ENCODE data around the gene ATP5F1D. TPM values are rescaled to one million over a fixed set of nuclear protein-coding genes. Genes with fewer than 3 reads are reported as not detected.
"Not testable (repeated sequence)": the region's sequence is repeated elsewhere in the genome, so short reads cannot be mapped to it uniquely, and the experiment has no call there.

Gene ATP5F1D
- total RNA-seq, 1 donor from 2014 or later, result 167 TPM

DNA sequence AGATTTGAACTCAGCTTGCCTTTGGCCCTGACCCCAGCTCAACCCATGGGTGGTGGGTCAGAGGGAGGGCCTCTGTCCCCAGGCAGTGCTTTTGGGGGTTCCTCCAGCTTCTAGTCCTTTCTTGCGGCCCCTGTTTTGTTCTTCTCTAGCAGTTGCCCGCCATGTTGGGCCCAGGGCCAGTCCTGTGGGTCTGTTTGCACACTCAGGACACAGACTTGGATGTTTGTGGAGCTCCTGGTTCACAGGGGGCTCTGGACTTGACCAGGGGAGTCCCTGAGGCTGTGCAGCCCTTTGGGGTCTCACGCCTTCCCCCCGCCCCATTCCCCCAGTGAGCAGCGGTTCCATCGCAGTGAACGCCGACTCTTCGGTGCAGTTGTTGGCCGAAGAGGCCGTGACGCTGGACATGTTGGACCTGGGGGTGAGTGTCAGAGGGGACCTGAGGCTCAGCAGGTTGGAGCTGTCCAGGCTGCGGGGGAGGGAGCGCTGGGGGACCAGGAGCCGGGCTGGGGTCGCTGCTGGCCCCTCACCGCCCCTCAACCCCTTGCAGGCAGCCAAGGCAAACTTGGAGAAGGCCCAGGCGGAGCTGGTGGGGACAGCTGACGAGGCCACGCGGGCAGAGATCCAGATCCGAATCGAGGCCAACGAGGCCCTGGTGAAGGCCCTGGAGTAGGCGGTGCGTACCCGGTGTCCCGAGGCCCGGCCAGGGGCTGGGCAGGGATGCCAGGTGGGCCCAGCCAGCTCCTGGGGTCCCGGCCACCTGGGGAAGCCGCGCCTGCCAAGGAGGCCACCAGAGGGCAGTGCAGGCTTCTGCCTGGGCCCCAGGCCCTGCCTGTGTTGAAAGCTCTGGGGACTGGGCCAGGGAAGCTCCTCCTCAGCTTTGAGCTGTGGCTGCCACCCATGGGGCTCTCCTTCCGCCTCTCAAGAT, 2.5 kb downstream of the ATP5F1D start:
- TF ChIP-seq, protein P1, sequence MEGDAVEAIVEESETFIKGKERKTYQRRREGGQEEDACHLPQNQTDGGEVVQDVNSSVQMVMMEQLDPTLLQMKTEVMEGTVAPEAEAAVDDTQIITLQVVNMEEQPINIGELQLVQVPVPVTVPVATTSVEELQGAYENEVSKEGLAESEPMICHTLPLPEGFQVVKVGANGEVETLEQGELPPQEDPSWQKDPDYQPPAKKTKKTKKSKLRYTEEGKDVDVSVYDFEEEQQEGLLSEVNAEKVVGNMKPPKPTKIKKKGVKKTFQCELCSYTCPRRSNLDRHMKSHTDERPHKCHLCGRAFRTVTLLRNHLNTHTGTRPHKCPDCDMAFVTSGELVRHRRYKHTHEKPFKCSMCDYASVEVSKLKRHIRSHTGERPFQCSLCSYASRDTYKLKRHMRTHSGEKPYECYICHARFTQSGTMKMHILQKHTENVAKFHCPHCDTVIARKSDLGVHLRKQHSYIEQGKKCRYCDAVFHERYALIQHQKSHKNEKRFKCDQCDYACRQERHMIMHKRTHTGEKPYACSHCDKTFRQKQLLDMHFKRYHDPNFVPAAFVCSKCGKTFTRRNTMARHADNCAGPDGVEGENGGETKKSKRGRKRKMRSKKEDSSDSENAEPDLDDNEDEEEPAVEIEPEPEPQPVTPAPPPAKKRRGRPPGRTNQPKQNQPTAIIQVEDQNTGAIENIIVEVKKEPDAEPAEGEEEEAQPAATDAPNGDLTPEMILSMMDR (IDR thresholded peaks at IDR 0.05), result peak; percentile 92
- Mint-ChIP-seq H3K4me1 (ENCODE audit: unreplicated experiment) (peaks cover 38% of the 10 kb centered on the region), H3K27me3 (ENCODE audit: unreplicated experiment) (no peaks in the 10 kb centered on the region), H3K4me3 (ENCODE audit: unreplicated experiment) (peak overlapping the region; percentile 60), H3K9me3 (ENCODE audit: unreplicated experiment) (no peaks in the 10 kb centered on the region), H3K36me3 (ENCODE audit: unreplicated experiment) (no peaks in the 10 kb centered on the region), H3K27ac (ENCODE audit: unreplicated experiment) (peak overlapping the region; percentile 85)
- peak; percentile 94 for DNase-seq (ENCODE audit: extremely low spot score, unreplicated experiment)

DNA sequence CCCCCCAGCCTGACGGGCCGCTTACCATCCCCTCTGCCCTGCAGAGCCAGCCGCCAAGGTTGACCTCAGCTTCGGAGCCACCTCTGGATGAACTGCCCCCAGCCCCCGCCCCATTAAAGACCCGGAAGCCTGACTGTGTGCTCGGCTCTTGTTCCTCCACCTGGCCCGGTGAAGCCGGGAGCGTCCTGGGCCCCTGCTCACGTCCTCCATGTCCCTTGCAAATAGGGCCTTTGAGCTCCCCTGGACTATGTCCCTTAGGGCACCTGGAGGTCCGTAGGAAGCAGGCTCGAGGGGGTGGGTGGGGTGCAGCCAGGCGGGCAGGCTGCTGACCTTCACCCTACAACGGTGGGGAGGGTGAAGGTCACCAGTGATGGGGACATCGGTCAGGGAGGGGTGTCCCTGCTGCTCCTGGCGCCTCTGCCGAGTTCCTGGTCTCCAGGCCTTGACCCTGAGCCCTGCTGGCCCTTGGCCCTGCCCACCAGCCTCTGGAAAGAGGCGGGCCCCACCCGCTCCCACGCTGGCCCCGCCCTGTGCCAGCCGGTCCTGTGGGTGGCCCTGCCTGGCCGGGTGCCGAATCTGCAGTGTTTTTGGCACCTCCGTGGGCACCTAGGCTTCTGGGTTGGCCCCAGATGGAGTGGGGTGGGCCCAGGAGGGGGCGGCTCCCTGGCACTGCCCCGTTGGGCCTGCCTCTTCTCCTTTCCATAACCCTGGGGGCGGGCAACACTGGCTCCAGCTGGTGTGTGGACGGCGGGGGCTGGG, 3.3 kb downstream of the ATP5F1D start:
- no peaks in the 10 kb centered on the region for H3K9me3 Mint-ChIP-seq (ENCODE audit: unreplicated experiment)
- H3K27ac Mint-ChIP-seq (ENCODE audit: unreplicated experiment), result peak overlapping the region; percentile 85
- no peaks in the 10 kb centered on the region for H3K36me3 Mint-ChIP-seq (ENCODE audit: unreplicated experiment)
- DNase-seq (ENCODE audit: extremely low spot score, unreplicated experiment), result no peak
- peaks cover 38% of the 10 kb centered on the region for H3K4me1 Mint-ChIP-seq (ENCODE audit: unreplicated experiment)
- peak overlapping the region; percentile 60 for H3K4me3 Mint-ChIP-seq (ENCODE audit: unreplicated experiment)
- TF ChIP-seq, protein P1 (IDR thresholded peaks at IDR 0.05), result no peak
- H3K27me3 Mint-ChIP-seq (ENCODE audit: unreplicated experiment), result no peaks in the 10 kb centered on the region

DNA sequence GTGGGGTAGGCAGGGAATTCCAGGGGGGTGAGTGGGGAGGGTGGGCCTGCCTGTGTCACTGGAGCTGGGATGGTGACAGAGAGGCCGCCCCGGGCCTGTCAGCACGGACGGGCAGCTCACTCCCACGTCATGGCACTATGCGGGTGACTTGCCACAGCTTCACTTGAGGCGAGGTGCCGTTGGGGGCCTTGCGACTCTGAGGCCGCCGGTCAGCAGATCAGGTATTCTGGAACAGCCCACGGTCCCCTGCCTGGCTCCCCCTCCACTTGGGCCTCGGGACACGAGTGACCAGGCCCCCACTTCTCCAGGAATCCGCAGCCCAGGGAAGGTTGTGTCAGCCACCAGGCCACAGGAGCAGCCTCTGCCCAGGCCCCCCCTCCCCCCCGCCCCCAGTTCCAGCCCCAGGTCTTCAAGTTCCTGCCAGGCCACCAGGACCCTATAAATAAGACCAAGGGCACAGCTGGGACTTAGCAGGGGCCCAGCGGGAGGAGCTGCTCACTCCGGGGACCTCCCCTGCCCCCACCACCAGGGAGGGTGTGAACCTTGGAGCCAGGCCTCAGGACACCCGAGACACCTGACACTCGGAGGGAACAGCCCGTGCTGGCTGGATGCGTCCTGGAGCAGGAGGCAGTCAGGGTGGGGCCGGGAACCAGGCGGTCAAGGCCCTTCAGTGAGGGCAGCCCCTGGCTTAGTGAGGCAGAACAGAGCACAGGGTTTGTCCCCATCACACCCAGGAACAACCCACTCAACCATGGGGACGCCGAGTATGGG, 4.1 kb downstream of the ATP5F1D start:
- H3K4me3 Mint-ChIP-seq (ENCODE audit: unreplicated experiment), result no peak overlapping the region
- peaks cover 37% of the 10 kb centered on the region for H3K4me1 Mint-ChIP-seq (ENCODE audit: unreplicated experiment)
- H3K27ac Mint-ChIP-seq (ENCODE audit: unreplicated experiment), result no peak overlapping the region
- DNase-seq (ENCODE audit: extremely low spot score, unreplicated experiment), result no peak
- no peaks in the 10 kb centered on the region for H3K36me3 Mint-ChIP-seq (ENCODE audit: unreplicated experiment)
- no peaks in the 10 kb centered on the region for H3K27me3 Mint-ChIP-seq (ENCODE audit: unreplicated experiment)
- H3K9me3 Mint-ChIP-seq (ENCODE audit: unreplicated experiment), result no peaks in the 10 kb centered on the region
- TF ChIP-seq, protein P1 (IDR thresholded peaks at IDR 0.05), result no peak

DNA sequence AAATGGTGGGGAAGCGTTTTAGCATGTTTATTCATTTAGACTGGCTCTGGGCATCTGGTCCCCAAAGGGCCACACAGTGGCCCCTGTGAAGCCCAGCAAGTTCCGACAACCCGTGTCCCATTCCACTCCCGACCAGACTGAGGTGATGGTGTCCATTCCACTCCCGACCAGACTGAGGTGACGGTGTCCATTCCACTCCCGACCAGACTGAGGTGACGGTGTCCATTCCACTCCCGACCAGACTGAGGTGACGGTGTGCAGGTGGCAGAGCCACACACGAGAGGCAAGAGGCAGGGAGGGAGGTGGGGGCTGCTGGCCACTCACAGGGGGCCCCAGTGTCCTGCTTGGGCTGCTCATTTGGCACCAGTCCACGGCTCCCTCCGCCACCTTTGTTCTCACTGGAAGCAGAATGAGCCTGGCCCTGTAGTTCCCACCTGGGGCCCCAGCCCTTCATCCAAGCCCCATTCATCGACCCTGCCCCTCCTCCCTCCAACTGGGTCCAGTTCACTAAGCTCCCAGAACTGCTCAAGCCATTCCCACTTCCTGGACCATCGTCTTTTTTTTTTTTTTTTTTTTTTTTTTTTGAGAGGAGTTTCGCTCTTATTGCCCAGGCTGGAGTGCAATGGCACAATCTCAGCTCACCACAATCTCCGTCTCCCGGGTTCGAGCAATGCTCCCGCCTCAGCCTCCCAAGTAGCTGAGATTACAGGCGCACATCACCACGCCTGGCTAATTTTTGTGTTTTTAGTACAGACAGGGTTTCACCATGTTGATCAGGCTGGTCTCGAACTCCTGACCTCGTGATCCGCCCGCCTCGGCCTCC, 4.9 kb downstream of the ATP5F1D start:
- not testable (repeated sequence) for H3K4me3 Mint-ChIP-seq (ENCODE audit: unreplicated experiment); DNase-seq (ENCODE audit: extremely low spot score, unreplicated experiment); H3K9me3 Mint-ChIP-seq (ENCODE audit: unreplicated experiment); H3K27me3 Mint-ChIP-seq (ENCODE audit: unreplicated experiment); H3K36me3 Mint-ChIP-seq (ENCODE audit: unreplicated experiment)
- Mint-ChIP-seq H3K4me1 (ENCODE audit: unreplicated experiment) (peaks cover 29% of the 10 kb centered on the region), H3K27ac (ENCODE audit: unreplicated experiment) (peak overlapping the region; percentile 44)

DNA sequence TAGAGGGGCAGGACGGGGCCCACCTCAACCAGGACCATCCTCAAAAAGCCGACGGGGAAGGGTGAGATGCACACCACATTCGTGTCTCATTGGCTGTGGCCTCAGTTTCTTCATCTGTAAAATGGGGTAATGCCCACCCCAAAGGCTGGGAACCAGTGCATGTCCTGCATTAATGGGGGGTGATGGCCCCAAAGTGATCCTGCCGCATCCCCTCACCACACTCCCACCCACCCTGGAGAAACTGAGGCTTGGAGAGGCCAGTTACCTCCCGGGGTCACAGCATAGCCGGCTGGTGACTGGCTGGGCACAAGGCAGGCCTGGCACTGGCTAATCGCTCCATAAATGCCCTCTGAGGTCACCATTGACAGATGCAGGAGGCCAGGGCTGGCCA, 6.2 kb downstream of the ATP5F1D start:
- TF ChIP-seq, protein P1 (IDR thresholded peaks at IDR 0.05), result no peak
- no peak for DNase-seq (ENCODE audit: extremely low spot score, unreplicated experiment)
- H3K9me3 Mint-ChIP-seq (ENCODE audit: unreplicated experiment), result no peaks in the 10 kb centered on the region
- H3K4me1 Mint-ChIP-seq (ENCODE audit: unreplicated experiment), result peaks cover 24% of the 10 kb centered on the region
- no peak overlapping the region for H3K27ac Mint-ChIP-seq (ENCODE audit: unreplicated experiment)
- H3K4me3 Mint-ChIP-seq (ENCODE audit: unreplicated experiment), result no peak overlapping the region
- peaks cover 8% of the 10 kb centered on the region for H3K36me3 Mint-ChIP-seq (ENCODE audit: unreplicated experiment)
- H3K27me3 Mint-ChIP-seq (ENCODE audit: unreplicated experiment), result no peaks in the 10 kb centered on the region
